K562 (cell line): Measurements from ENCODE around the gene ZFP57. TPM values are rescaled to one million over a fixed set of nuclear protein-coding genes. Genes with fewer than 3 reads are reported as not detected.
A peak's percentile ranks its signal among the peaks of the same experiment; 100 is the strongest.

Experiments used
- FOXP4 ChIP-seq: sonication (generic); formaldehyde crosslinking; IDR thresholded peaks from 2 replicates; pipeline ENCODE4 v1.8.0; 2022; ENCODE audit warnings: mild to moderate bottlenecking, missing genetic modification reagents, borderline replicate concordance
- MBD2 ChIP-seq: sonication (generic); IDR thresholded peaks from 2 replicates; pipeline ENCODE4 v1.6.1; 2016; ENCODE audit warnings: low read depth, borderline replicate concordance
- MITF ChIP-seq: IDR thresholded peaks from 2 replicates; pipeline ENCODE4 v1.6.1; 2014; ENCODE audit warnings: antibody characterized with exemption
- PHF20 ChIP-seq: fragments of 450-650 bp; IDR thresholded peaks from 2 replicates; pipeline ENCODE4 v1.6.1; 2018; ENCODE audit not compliant: partially characterized antibody
- PHF21A ChIP-seq: fragments of 450-650 bp; IDR thresholded peaks from 2 replicates; pipeline ENCODE4 v1.6.1; 2017; ENCODE audit warnings: low read depth, borderline replicate concordance
- POLR2A ChIP-seq: fragments of 450-650 bp; conservative IDR thresholded peaks from 2 replicates; pipeline ENCODE4 v1.6.1; 2016
- RBFOX2 ChIP-seq: fragments of 200-400 bp; formaldehyde crosslinking; IDR thresholded peaks from 2 replicates; pipeline ENCODE4 v1.6.1; 2017; ENCODE audit warnings: low read depth, mild to moderate bottlenecking, low read length, moderate library complexity
- RBM14 ChIP-seq: fragments of 200-400 bp; formaldehyde crosslinking; IDR thresholded peaks from 2 replicates; pipeline ENCODE4 v1.6.1; 2018; ENCODE audit warnings: low read depth, mild to moderate bottlenecking, low read length, moderate library complexity, borderline replicate concordance; ENCODE audit not compliant: insufficient read depth
- RBM22 ChIP-seq: fragments of 200-400 bp; formaldehyde crosslinking; IDR thresholded peaks from 2 replicates; pipeline ENCODE4 v1.6.1; 2018; ENCODE audit warnings: low read length, low read depth; ENCODE audit not compliant: poor library complexity, severe bottlenecking
- RUNX1 ChIP-seq: sonication (generic); IDR thresholded peaks from 2 replicates; pipeline ENCODE4 v1.6.1; 2016; ENCODE audit warnings: antibody characterized with exemption, low read depth
- SETDB1 ChIP-seq: IDR thresholded peaks from one replicate; pipeline ENCODE4 v1.6.1; 2012; ENCODE audit warnings: low read length, control low read depth, inconsistent platforms
- SIN3A ChIP-seq, 2 experiments: fragments of 150-350 bp in 1 of 2; IDR thresholded peaks; 2 replicates each; pipeline ENCODE4 v1.6.1; 2011 to 2016; ENCODE audit warnings: borderline replicate concordance in 2 of 2, low read depth in 2 of 2, low read length in 2 of 2, mild to moderate bottlenecking in 2 of 2, moderate library complexity in 2 of 2; ENCODE audit not compliant: control insufficient read depth in 1 of 2
- UBTF ChIP-seq, 2 experiments: IDR thresholded peaks; 2 replicates each; pipeline ENCODE4 v1.6.1; 2012; ENCODE audit warnings: improper control_type of control experiment in 2 of 2, low read depth in 2 of 2, low read length in 2 of 2, borderline replicate concordance in 1 of 2
- YY1 ChIP-seq, 3 experiments: IDR thresholded peaks; 2 replicates each; pipeline ENCODE4 v1.6.1; 2011; ENCODE audit warnings: low read length in 2 of 3, mild to moderate bottlenecking in 2 of 3, moderate library complexity in 2 of 3, borderline replicate concordance in 1 of 3, control low read depth in 1 of 3, low read depth in 1 of 3; ENCODE audit not compliant: insufficient read depth in 3 of 3, insufficient replicate concordance in 2 of 3, control insufficient read depth in 1 of 3, insufficient read length in 1 of 3; ENCODE audit errors: extremely low read depth in 1 of 3
- polyA plus RNA-seq, 8 experiments: library from polyadenylated mRNA; depleted of rRNA in 4 of 8; stranded (reverse) in 5 of 8; unstranded in 3 of 8; fragments of >200 nt; fragmentation: Nextera tagmentation in 2 of 8; fragmentation: Illumina TruSeq in 1 of 8; extraction: Ambion mirVana in 2 of 8; extraction: Trizol in 1 of 8; gene quantifications; 2 replicates each; pipeline versions ENCODE4 v1.2.1 to v1.2.3, GENCODE V29; 2011 to 2014; ENCODE audit warnings: inconsistent platforms in 1 of 8, missing spikeins in 1 of 8
- total RNA-seq, 7 experiments: library from RNA; depleted of rRNA in 6 of 7; stranded (reverse); fragments of >200 nt in 6 of 7; fragmentation: Illumina TruSeq in 2 of 7; extraction: Trizol in 2 of 7; gene quantifications; 2 replicates each; pipeline versions ENCODE4 v1.2.1 to v1.2.3, GENCODE V29; 2011 to 2021; ENCODE audit warnings: low replicate concordance in 1 of 7
- TF ChIP-seq, protein P1 (sequence below), 3 experiments: fragments of 200-800 bp in 1 of 3; fragments of 250-450 bp in 1 of 3; fragments of 450-650 bp in 1 of 3; sonication (Bioruptor Pico) in 1 of 3; sonication (Bioruptor generic) in 1 of 3; formaldehyde crosslinking in 1 of 3; IDR thresholded peaks; 2 replicates each; pipeline versions ENCODE4 v1.6.1 to v1.8.0; 2016 to 2022; ENCODE audit warnings: mild to moderate bottlenecking in 2 of 3, missing genetic modification characterization in 2 of 3, missing compliant biosample characterization in 1 of 3, moderate library complexity in 1 of 3

ZFP57 gene
- total and polyA plus RNA-seq, 9 of the 15 experiments (the other 6 are each of a cell fraction or from before 2014, with no cell fraction given), result 0.04 to 0.28 (median 0.13) TPM

GRCh38 chr6:29627755-29628418, 53.1 kb downstream of the ZFP57 start (continued):
- TF ChIP-seq UBTF (IDR thresholded peaks at IDR 0.05; ENCODE audit: borderline replicate concordance in 1 of 2, low read depth in 2 of 2, low read length in 2 of 2) (peak; percentile 52 to 60; a peak in 2 of 4 replicates), PHF20 (peak; percentile 34), YY1 (IDR thresholded peaks at IDR 0.05; ENCODE audit: borderline replicate concordance in 1 of 3, control insufficient read depth in 1 of 3, extremely low read depth in 1 of 3, insufficient read depth in 3 of 3, insufficient read length in 1 of 3, insufficient replicate concordance in 2 of 3, low read depth in 1 of 3, low read length in 2 of 3) (peak in 2 of 3 experiments; percentile 38 to 50), POLR2A (peak; percentile 92), SETDB1 (no peak), RBM14 (0 out of 2 replicates have a peak, but pooled peaks have one; percentile 23), MBD2 (peak; percentile 39; the same call in 1 of the 2 replicates), FOXP4 (0 out of 2 replicates have a peak, but pooled peaks have one; percentile 1), MITF (no peak), SIN3A (IDR thresholded peaks at IDR 0.05; ENCODE audit: borderline replicate concordance in 2 of 2, control insufficient read depth in 1 of 2, low read depth in 2 of 2, low read length in 2 of 2) (peak in 1 of 2 experiments; percentile 22; a peak in 1 of 4 replicates), RBM22 (peak; percentile 50), RUNX1 (0 out of 2 replicates have a peak, but pooled peaks have one; percentile 2), RBFOX2 (peak; percentile 87), PHF21A (no peak)
- TF ChIP-seq, protein P1, sequence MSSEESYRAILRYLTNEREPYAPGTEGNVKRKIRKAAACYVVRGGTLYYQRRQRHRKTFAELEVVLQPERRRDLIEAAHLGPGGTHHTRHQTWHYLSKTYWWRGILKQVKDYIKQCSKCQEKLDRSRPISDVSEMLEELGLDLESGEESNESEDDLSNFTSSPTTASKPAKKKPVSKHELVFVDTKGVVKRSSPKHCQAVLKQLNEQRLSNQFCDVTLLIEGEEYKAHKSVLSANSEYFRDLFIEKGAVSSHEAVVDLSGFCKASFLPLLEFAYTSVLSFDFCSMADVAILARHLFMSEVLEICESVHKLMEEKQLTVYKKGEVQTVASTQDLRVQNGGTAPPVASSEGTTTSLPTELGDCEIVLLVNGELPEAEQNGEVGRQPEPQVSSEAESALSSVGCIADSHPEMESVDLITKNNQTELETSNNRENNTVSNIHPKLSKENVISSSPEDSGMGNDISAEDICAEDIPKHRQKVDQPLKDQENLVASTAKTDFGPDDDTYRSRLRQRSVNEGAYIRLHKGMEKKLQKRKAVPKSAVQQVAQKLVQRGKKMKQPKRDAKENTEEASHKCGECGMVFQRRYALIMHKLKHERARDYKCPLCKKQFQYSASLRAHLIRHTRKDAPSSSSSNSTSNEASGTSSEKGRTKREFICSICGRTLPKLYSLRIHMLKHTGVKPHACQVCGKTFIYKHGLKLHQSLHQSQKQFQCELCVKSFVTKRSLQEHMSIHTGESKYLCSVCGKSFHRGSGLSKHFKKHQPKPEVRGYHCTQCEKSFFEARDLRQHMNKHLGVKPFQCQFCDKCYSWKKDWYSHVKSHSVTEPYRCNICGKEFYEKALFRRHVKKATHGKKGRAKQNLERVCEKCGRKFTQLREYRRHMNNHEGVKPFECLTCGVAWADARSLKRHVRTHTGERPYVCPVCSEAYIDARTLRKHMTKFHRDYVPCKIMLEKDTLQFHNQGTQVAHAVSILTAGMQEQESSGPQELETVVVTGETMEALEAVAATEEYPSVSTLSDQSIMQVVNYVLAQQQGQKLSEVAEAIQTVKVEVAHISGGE (CRISPR knock-in tag; IDR thresholded peaks at IDR 0.05), result peak in 1 of 3 experiments; percentile 53; a peak in 2 of 6 replicates
